ENCODE results near the gene NOTCH1.
A peak's percentile ranks its signal among the peaks of the same experiment; 100 is the strongest.
"Not testable (repeated sequence)": the region's sequence is repeated elsewhere in the genome, so short reads cannot be mapped to it uniquely, and the experiment has no call there.

Gene NOTCH1

DNA sequence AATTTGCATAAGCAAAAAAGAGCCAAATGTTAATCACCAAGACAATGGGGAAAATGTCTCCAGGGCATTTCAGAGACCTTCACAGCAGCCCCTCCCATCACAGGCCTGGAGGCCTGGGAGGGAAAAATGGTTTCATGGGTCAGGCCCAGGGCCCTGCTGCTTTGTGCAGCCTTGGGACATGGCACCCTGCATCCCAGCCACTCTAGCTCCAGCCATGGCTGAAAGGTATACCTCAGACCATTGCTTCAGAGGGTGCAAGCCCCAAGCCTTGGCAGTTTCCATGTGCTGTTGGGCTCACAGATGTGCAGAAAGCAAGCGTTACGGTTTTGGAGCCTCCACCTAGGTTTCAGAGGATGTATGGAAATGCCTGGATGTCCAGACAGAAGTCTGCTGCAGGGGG is 13.5 kb upstream of the NOTCH1 start:
- not testable (repeated sequence) for H3K27me3 ChIP-seq (ENCODE audit: low read depth, low read length); H3K36me3 ChIP-seq (ENCODE audit: control insufficient read depth in 1 of 2, insufficient read depth in 2 of 2, low read length in 2 of 2); H3K4me1 ChIP-seq (ENCODE audit: control insufficient read depth in 1 of 2, insufficient read depth in 2 of 2, low read length in 2 of 2); H3K9me3 ChIP-seq (ENCODE audit: control insufficient read depth in 1 of 2, low read length in 2 of 2); H3K27ac ChIP-seq (ENCODE audit: low read length); H3K4me3 ChIP-seq (ENCODE audit: low read depth in 1 of 2, low read length in 2 of 2)

GRCh38 chr9:136558846-136559245 is 13.0 kb upstream of the NOTCH1 start:
- H3K9me3 ChIP-seq (ENCODE audit: control insufficient read depth in 1 of 2, low read length in 2 of 2); H3K36me3 ChIP-seq (ENCODE audit: control insufficient read depth in 1 of 2, insufficient read depth in 2 of 2, low read length in 2 of 2); H3K4me1 ChIP-seq (ENCODE audit: control insufficient read depth in 1 of 2, insufficient read depth in 2 of 2, low read length in 2 of 2); H3K27ac ChIP-seq (ENCODE audit: low read length); H3K4me3 ChIP-seq (ENCODE audit: low read depth in 1 of 2, low read length in 2 of 2); H3K27me3 ChIP-seq (ENCODE audit: low read depth, low read length): not testable (repeated sequence)

DNA sequence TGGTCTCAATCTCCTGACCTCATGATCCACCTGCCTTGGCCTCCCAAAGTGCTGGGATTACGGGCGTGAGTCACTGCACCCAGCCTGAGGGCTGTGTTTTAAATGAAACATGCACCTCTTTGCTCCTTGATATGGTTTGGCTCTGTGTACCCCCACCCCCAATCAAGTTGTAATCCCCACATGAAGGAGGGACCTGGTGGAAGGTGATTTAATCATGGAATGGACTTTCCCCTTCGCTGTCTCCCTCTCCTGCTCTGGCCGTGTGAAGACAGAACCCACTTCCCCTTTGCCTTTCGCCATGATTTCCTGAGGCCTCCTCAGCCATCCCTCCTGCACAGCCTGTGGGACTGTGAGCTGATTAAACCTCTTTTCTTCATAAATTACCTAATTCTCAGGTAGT is 12.5 kb upstream of the NOTCH1 start:
- Histone ChIP-seq H3K27ac (ENCODE audit: low read length) (no peak overlapping the region), H3K9me3 (ENCODE audit: control insufficient read depth in 1 of 2, low read length in 2 of 2) (no peaks in the 10 kb centered on the region), H3K36me3 (ENCODE audit: control insufficient read depth in 1 of 2, insufficient read depth in 2 of 2, low read length in 2 of 2) (no peaks in the 10 kb centered on the region), H3K27me3 (ENCODE audit: low read depth, low read length) (no peaks in the 10 kb centered on the region), H3K4me1 (ENCODE audit: control insufficient read depth in 1 of 2, insufficient read depth in 2 of 2, low read length in 2 of 2) (peaks cover 0 to 2% of the 10 kb centered on the region in 2 donors), H3K4me3 (ENCODE audit: low read depth in 1 of 2, low read length in 2 of 2) (no peak overlapping the region)

DNA sequence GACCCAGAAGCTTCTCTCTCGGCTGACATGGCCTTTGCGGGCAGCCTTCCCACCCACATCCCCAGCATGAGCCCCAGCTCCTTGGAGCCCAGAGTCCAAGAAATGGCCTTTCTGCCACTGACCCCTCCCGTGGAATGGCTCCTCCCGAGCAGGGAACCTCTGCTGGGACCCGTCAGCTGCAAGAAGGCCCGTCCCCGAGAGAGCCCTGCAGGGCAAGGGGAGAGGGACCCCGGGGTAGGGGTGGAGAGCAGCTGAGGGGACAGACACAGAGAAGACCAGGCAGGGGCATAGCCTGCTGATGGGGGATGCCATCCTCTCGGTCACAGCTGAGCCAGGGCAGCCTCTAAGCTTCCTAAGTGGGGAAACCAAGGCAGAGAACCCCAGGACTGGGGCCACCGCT is 11.2 kb upstream of the NOTCH1 start:
- H3K4me1 ChIP-seq (ENCODE audit: control insufficient read depth in 1 of 2, insufficient read depth in 2 of 2, low read length in 2 of 2) = peaks cover 5 to 16% of the 10 kb centered on the region in 2 donors

GRCh38 chr9:136556166-136556565 is 10.3 kb upstream of the NOTCH1 start:
- no peaks in the 10 kb centered on the region for H3K36me3 ChIP-seq (ENCODE audit: control insufficient read depth in 1 of 2, insufficient read depth in 2 of 2, low read length in 2 of 2)
- H3K9me3 ChIP-seq (ENCODE audit: control insufficient read depth in 1 of 2, low read length in 2 of 2) = no peaks in the 10 kb centered on the region
- H3K4me1 ChIP-seq (ENCODE audit: control insufficient read depth in 1 of 2, insufficient read depth in 2 of 2, low read length in 2 of 2) = peaks cover 5 to 25% of the 10 kb centered on the region in 2 donors
- no peak overlapping the region for H3K27ac ChIP-seq (ENCODE audit: low read length)
- H3K4me3 ChIP-seq (ENCODE audit: low read depth in 1 of 2, low read length in 2 of 2) = no peak overlapping the region
- H3K27me3 ChIP-seq (ENCODE audit: low read depth, low read length) = no peaks in the 10 kb centered on the region

More for the DNA sequence above, 11.2 kb upstream of the NOTCH1 start:
- Histone ChIP-seq H3K4me3 (ENCODE audit: low read depth in 1 of 2, low read length in 2 of 2) (no peak overlapping the region), H3K27me3 (ENCODE audit: low read depth, low read length) (no peaks in the 10 kb centered on the region), H3K27ac (ENCODE audit: low read length) (no peak overlapping the region), H3K36me3 (ENCODE audit: control insufficient read depth in 1 of 2, insufficient read depth in 2 of 2, low read length in 2 of 2) (no peaks in the 10 kb centered on the region), H3K9me3 (ENCODE audit: control insufficient read depth in 1 of 2, low read length in 2 of 2) (no peaks in the 10 kb centered on the region)

- no peak overlapping the region for H3K4me3 ChIP-seq (ENCODE audit: low read depth in 1 of 2, low read length in 2 of 2)
- no peaks in the 10 kb centered on the region for H3K9me3 ChIP-seq (ENCODE audit: control insufficient read depth in 1 of 2, low read length in 2 of 2)
- H3K36me3 ChIP-seq (ENCODE audit: control insufficient read depth in 1 of 2, insufficient read depth in 2 of 2, low read length in 2 of 2) = no peaks in the 10 kb centered on the region
- H3K4me1 ChIP-seq (ENCODE audit: control insufficient read depth in 1 of 2, insufficient read depth in 2 of 2, low read length in 2 of 2) = peaks cover 10 to 37% of the 10 kb centered on the region in 2 donors
- no peak overlapping the region for H3K27ac ChIP-seq (ENCODE audit: low read length)
- no peaks in the 10 kb centered on the region for H3K27me3 ChIP-seq (ENCODE audit: low read depth, low read length)
Measured at GRCh38 chr9:136554870-136555269, 9.0 kb upstream of the NOTCH1 start.

DNA sequence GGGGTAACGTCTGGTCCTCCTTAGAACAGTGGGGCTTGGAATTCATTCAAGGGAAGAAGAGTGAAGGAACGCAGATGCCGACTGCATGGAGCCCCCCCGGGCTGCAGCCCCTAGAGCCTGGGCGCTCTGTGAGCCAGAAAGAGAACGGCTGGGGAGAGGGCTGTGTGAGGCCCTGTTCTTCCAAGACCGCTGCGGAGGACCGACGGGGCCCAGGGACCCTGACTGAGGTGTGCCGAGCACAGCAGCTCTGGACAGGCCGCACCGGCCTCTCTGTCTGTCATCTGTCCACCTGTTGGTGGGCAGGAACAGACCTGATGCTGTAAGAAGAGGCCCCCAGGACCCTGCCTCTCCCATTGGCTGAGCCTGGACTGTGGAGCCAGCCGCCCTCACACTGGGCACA is 7.7 kb upstream of the NOTCH1 start:
- H3K4me1 ChIP-seq (ENCODE audit: control insufficient read depth in 1 of 2, insufficient read depth in 2 of 2, low read length in 2 of 2) = peaks cover 10 to 50% of the 10 kb centered on the region in 2 donors
- H3K4me3 ChIP-seq (ENCODE audit: low read depth in 1 of 2, low read length in 2 of 2) = no peak overlapping the region
- no peaks in the 10 kb centered on the region for H3K36me3 ChIP-seq (ENCODE audit: control insufficient read depth in 1 of 2, insufficient read depth in 2 of 2, low read length in 2 of 2)
- H3K9me3 ChIP-seq (ENCODE audit: control insufficient read depth in 1 of 2, low read length in 2 of 2) = no peaks in the 10 kb centered on the region
- H3K27ac ChIP-seq (ENCODE audit: low read length) = no peak overlapping the region
- no peaks in the 10 kb centered on the region for H3K27me3 ChIP-seq (ENCODE audit: low read depth, low read length)

GRCh38 chr9:136552117-136552703 is 6.4 kb upstream of the NOTCH1 start:
- Histone ChIP-seq H3K27me3 (ENCODE audit: low read depth, low read length) (no peaks in the 10 kb centered on the region), H3K4me1 (ENCODE audit: control insufficient read depth in 1 of 2, insufficient read depth in 2 of 2, low read length in 2 of 2) (peaks cover 10 to 64% of the 10 kb centered on the region in 2 donors), H3K36me3 (ENCODE audit: control insufficient read depth in 1 of 2, insufficient read depth in 2 of 2, low read length in 2 of 2) (no peaks in the 10 kb centered on the region), H3K27ac (ENCODE audit: low read length) (peak overlapping the region; percentile 69), H3K4me3 (ENCODE audit: low read depth in 1 of 2, low read length in 2 of 2) (peak overlapping the region in 1 of 2 donors; percentile 26), H3K9me3 (ENCODE audit: control insufficient read depth in 1 of 2, low read length in 2 of 2) (no peaks in the 10 kb centered on the region)

DNA sequence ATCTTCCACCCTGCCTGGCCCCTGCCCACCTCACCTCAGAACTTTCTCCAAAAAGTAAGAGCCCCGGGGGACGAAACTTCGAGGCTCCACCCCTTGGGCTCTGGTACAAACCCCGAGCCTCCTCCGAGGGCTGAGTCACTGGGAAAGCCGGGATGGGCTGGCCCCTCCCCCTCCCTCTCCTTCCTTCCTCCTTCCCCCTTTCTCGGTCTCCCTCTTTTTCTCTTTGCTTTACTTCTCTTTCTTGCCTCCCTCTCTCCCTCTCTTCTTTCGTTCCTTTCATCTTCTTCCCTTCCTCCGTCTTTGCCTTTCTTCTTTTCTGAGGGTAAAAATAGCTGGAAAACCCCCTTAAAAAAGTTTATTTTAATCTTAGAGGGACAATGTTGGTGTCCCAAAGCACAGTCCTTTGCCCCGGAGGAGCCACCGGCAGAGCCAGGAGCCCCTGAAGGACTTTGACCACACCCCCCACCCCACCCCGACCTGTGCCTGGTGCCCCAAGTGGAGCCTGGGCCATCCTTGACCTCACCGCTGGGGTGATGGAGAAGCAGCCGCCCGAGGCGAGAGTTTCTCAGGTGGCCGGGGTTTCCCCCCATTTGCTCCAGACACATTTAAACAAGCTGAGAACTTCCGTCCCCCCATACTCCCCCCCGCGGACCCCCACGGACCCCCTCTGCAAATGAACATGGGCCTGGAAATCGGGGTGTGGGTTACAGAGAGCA is 5.7 kb upstream of the NOTCH1 start:
- H3K27ac ChIP-seq (ENCODE audit: low read length) = peak overlapping the region; percentile 69
- H3K36me3 ChIP-seq (ENCODE audit: control insufficient read depth in 1 of 2, insufficient read depth in 2 of 2, low read length in 2 of 2) = no peaks in the 10 kb centered on the region
- peaks cover 15 to 70% of the 10 kb centered on the region in 2 donors for H3K4me1 ChIP-seq (ENCODE audit: control insufficient read depth in 1 of 2, insufficient read depth in 2 of 2, low read length in 2 of 2)
- H3K9me3 ChIP-seq (ENCODE audit: control insufficient read depth in 1 of 2, low read length in 2 of 2) = no peaks in the 10 kb centered on the region
- peak overlapping the region; percentile 11 to 26 for H3K4me3 ChIP-seq (ENCODE audit: low read depth in 1 of 2, low read length in 2 of 2)
- no peaks in the 10 kb centered on the region for H3K27me3 ChIP-seq (ENCODE audit: low read depth, low read length)

GRCh38 chr9:136550439-136551289 is 4.8 kb upstream of the NOTCH1 start:
- Histone ChIP-seq H3K9me3 (ENCODE audit: control insufficient read depth in 1 of 2, low read length in 2 of 2) (no peaks in the 10 kb centered on the region), H3K27me3 (ENCODE audit: low read depth, low read length) (no peaks in the 10 kb centered on the region), H3K36me3 (ENCODE audit: control insufficient read depth in 1 of 2, insufficient read depth in 2 of 2, low read length in 2 of 2) (no peaks in the 10 kb centered on the region), H3K27ac (ENCODE audit: low read length) (no peak overlapping the region), H3K4me3 (ENCODE audit: low read depth in 1 of 2, low read length in 2 of 2) (peak overlapping the region in 1 of 2 donors; percentile 74), H3K4me1 (ENCODE audit: control insufficient read depth in 1 of 2, insufficient read depth in 2 of 2, low read length in 2 of 2) (peaks cover 15 to 70% of the 10 kb centered on the region in 2 donors)
